GM19438 (cell line): ENCODE data around the gene DYNC1I1.

ENCODE experiments used
- ATAC-seq: cut with Tn5 transposase; IDR thresholded peaks from one replicate; pipeline ENCODE4 v1.9.1; 2021; ENCODE audit warnings: low read depth; ENCODE audit not compliant: unreplicated experiment

The DYNC1I1 gene

GRCh38 chr7:95788258-95788657, 15.9 kb downstream of the DYNC1I1 start:
- ATAC-seq = no peak

- ATAC-seq = no peak
Observed at GRCh38 chr7:95788884-95789283, 16.5 kb downstream of the DYNC1I1 start.

GRCh38 chr7:95793658-95794057, 21.3 kb downstream of the DYNC1I1 start:
- ATAC-seq = no peak

- peak; percentile 82 for ATAC-seq
Observed at GRCh38 chr7:95794917-95795515, 22.7 kb downstream of the DYNC1I1 start.

GRCh38 chr7:95796617-95797016, 24.3 kb downstream of the DYNC1I1 start:
- ATAC-seq = no peak

GRCh38 chr7:95798401-95798930, 26.1 kb downstream of the DYNC1I1 start:
- ATAC-seq = no peak

GRCh38 chr7:95800787-95801186, 28.4 kb downstream of the DYNC1I1 start:
- no peak for ATAC-seq

- ATAC-seq = no peak
Observed at GRCh38 chr7:95802270-95802669, 29.9 kb downstream of the DYNC1I1 start.

- no peak for ATAC-seq
Observed at GRCh38 chr7:95804052-95804451, 31.7 kb downstream of the DYNC1I1 start.

- ATAC-seq = no peak
Observed at GRCh38 chr7:95805909-95806308, 33.6 kb downstream of the DYNC1I1 start.

- no peak for ATAC-seq
Observed at GRCh38 chr7:95808396-95808795, 36.0 kb downstream of the DYNC1I1 start.

GRCh38 chr7:95811846-95812445, 39.6 kb downstream of the DYNC1I1 start:
- ATAC-seq = no peak

- ATAC-seq = no peak
Observed at GRCh38 chr7:95814721-95815120, 42.4 kb downstream of the DYNC1I1 start.

- no peak for ATAC-seq
Observed at GRCh38 chr7:95817866-95818640, 45.7 kb downstream of the DYNC1I1 start.

- ATAC-seq = no peak
Observed at GRCh38 chr7:95820778-95821177, 48.4 kb downstream of the DYNC1I1 start.

GRCh38 chr7:95822717-95823116, 50.4 kb downstream of the DYNC1I1 start:
- ATAC-seq = no peak

- ATAC-seq = no peak
Observed at GRCh38 chr7:95824616-95825015, 52.3 kb downstream of the DYNC1I1 start.

GRCh38 chr7:95828824-95829790, 56.8 kb downstream of the DYNC1I1 start:
- ATAC-seq = no peak

- peak; percentile 89 for ATAC-seq
Observed at GRCh38 chr7:95840953-95841950, 68.9 kb downstream of the DYNC1I1 start.
